ENCODE results near the gene CCDC138. TPM values are rescaled to one million over a fixed set of nuclear protein-coding genes. Genes with fewer than 3 reads are reported as not detected.
A peak's percentile ranks its signal among the peaks of the same experiment; 100 is the strongest.

CCDC138 gene
- total and polyA plus RNA-seq, 2 of the 13 experiments (the other 11 are each of a cell fraction or from before 2014, with no cell fraction given): 5.6 to 32.5 TPM

DNA sequence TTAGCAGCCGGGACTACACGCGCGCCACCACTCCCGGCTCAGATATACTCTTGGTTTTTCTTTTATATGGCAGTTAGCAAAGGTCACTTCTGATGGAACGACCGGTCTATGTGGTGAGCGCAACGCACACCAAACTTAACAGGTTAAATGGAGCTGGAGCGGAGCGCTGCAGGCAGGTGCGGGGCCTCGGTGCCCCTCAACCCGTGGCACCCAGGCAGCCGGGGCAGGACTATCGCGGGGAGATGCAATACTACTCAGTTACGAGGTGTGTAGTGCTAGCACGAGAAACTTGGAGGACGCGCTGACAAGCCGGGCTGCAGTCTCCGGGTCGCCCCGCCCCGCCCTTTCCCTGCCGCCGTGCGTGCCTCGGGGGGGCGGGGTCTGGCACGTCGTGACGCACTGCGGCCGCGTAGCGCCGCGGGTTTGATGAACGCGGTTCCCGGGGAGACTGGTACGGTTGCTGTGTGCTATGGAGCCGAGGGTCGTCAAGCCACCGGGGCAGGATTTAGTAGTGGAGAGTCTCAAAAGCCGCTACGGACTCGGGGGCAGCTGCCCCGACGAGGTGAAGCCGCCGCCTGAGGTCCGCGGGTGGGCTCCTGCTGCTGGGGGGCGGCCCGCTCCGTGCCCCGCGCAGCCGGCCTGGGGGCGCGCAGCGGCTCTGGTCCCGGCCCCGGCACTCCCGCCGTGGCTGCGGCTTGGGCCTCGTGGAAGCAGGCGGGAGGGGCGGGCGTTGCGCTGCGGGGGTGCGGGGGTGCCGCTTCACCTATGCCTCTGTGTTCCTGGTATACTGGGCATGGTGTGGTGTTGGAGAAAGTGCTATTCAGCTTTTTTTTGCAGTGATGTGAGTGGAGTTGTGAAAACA is at the start of gene CCDC138 (continued):
- no peak for TF ChIP-seq EHMT2 (IDR thresholded peaks at IDR 0.05; ENCODE audit: borderline replicate concordance, low read depth, low read length)
- TF ChIP-seq KLF15 (CRISPR knock-in tag; IDR thresholded peaks at IDR 0.05; ENCODE audit: borderline replicate concordance): peak; percentile 44; the same call in 1 of the 2 replicates
- no peak; the same call in 1 of the 2 replicates for TF ChIP-seq ZNF614 (CRISPR knock-in tag; IDR thresholded peaks at IDR 0.05; ENCODE audit: borderline replicate concordance)
- TF ChIP-seq SRY (CRISPR knock-in tag; IDR thresholded peaks at IDR 0.05): no peak; the same call in 1 of the 2 replicates
- TF ChIP-seq, protein P1, sequence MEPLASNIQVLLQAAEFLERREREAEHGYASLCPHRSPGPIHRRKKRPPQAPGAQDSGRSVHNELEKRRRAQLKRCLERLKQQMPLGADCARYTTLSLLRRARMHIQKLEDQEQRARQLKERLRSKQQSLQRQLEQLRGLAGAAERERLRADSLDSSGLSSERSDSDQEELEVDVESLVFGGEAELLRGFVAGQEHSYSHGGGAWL (CRISPR knock-in tag; IDR thresholded peaks at IDR 0.05): peak; percentile 81
- peak; percentile 91 for TF ChIP-seq ZNF446 (CRISPR knock-in tag; IDR thresholded peaks at IDR 0.05)
- TF ChIP-seq ELF4 (CRISPR knock-in tag; IDR thresholded peaks at IDR 0.05; ENCODE audit: borderline replicate concordance): no peak
- TF ChIP-seq, protein P2, sequence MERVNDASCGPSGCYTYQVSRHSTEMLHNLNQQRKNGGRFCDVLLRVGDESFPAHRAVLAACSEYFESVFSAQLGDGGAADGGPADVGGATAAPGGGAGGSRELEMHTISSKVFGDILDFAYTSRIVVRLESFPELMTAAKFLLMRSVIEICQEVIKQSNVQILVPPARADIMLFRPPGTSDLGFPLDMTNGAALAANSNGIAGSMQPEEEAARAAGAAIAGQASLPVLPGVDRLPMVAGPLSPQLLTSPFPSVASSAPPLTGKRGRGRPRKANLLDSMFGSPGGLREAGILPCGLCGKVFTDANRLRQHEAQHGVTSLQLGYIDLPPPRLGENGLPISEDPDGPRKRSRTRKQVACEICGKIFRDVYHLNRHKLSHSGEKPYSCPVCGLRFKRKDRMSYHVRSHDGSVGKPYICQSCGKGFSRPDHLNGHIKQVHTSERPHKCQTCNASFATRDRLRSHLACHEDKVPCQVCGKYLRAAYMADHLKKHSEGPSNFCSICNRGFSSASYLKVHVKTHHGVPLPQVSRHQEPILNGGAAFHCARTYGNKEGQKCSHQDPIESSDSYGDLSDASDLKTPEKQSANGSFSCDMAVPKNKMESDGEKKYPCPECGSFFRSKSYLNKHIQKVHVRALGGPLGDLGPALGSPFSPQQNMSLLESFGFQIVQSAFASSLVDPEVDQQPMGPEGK (CRISPR knock-in tag; IDR thresholded peaks at IDR 0.05): peak; percentile 77; the same call in 1 of the 2 replicates
- peak; percentile 91 for TF ChIP-seq ZNF788 (CRISPR knock-in tag; IDR thresholded peaks at IDR 0.05; ENCODE audit: borderline replicate concordance)
- TF ChIP-seq, protein P3, sequence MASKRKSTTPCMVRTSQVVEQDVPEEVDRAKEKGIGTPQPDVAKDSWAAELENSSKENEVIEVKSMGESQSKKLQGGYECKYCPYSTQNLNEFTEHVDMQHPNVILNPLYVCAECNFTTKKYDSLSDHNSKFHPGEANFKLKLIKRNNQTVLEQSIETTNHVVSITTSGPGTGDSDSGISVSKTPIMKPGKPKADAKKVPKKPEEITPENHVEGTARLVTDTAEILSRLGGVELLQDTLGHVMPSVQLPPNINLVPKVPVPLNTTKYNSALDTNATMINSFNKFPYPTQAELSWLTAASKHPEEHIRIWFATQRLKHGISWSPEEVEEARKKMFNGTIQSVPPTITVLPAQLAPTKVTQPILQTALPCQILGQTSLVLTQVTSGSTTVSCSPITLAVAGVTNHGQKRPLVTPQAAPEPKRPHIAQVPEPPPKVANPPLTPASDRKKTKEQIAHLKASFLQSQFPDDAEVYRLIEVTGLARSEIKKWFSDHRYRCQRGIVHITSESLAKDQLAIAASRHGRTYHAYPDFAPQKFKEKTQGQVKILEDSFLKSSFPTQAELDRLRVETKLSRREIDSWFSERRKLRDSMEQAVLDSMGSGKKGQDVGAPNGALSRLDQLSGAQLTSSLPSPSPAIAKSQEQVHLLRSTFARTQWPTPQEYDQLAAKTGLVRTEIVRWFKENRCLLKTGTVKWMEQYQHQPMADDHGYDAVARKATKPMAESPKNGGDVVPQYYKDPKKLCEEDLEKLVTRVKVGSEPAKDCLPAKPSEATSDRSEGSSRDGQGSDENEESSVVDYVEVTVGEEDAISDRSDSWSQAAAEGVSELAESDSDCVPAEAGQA (IDR thresholded peaks at IDR 0.05; ENCODE audit: low read depth): peak; percentile 72
- TF ChIP-seq, protein P3 (CRISPR knock-in tag; IDR thresholded peaks at IDR 0.05; ENCODE audit: borderline replicate concordance): no peak; the same call in 1 of the 2 replicates
- TF ChIP-seq ZNF235 (CRISPR knock-in tag; IDR thresholded peaks at IDR 0.05; ENCODE audit: borderline replicate concordance): 0 out of 2 replicates have a peak, but pooled peaks have one; percentile 63
- TF ChIP-seq ZBTB21 (CRISPR knock-in tag; IDR thresholded peaks at IDR 0.05): 0 out of 2 replicates have a peak, but pooled peaks have one; percentile 47
- TF ChIP-seq MZF1 (CRISPR knock-in tag; IDR thresholded peaks at IDR 0.05; ENCODE audit: borderline replicate concordance): no peak
- no peak for TF ChIP-seq ZNF660 (CRISPR knock-in tag; IDR thresholded peaks at IDR 0.05; ENCODE audit: borderline replicate concordance, low read depth)
- TF ChIP-seq SRF (IDR thresholded peaks at IDR 0.05; ENCODE audit: low read depth, low read length): no peak
- TF ChIP-seq ZNF501 (CRISPR knock-in tag; IDR thresholded peaks at IDR 0.05): peak; percentile 98
- TF ChIP-seq, protein P4, sequence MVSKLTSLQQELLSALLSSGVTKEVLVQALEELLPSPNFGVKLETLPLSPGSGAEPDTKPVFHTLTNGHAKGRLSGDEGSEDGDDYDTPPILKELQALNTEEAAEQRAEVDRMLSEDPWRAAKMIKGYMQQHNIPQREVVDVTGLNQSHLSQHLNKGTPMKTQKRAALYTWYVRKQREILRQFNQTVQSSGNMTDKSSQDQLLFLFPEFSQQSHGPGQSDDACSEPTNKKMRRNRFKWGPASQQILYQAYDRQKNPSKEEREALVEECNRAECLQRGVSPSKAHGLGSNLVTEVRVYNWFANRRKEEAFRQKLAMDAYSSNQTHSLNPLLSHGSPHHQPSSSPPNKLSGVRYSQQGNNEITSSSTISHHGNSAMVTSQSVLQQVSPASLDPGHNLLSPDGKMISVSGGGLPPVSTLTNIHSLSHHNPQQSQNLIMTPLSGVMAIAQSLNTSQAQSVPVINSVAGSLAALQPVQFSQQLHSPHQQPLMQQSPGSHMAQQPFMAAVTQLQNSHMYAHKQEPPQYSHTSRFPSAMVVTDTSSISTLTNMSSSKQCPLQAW (CRISPR knock-in tag; IDR thresholded peaks at IDR 0.05): peak; percentile 95

Measured in HepG2 (cell line).